Medulla oblongata (tissue), 1 donor: ENCODE measurements around the gene JPT2.
"Not testable (repeated sequence)": the region's sequence is repeated elsewhere in the genome, so short reads cannot be mapped to it uniquely, and the experiment has no call there.

Experiments used
- DNase-seq: peaks from one replicate; pipeline ENCODE4 v3.0.0-alpha.2; 2015; ENCODE audit errors: extremely low spot score

Gene JPT2

GRCh38 chr16:1707193-1707790, 29.2 kb downstream of the JPT2 start:
- peak; percentile 24 for DNase-seq

- no peak for DNase-seq
Observed at GRCh38 chr16:1708083-1708767, 30.1 kb downstream of the JPT2 start.

GRCh38 chr16:1708768-1709180, 30.7 kb downstream of the JPT2 start:
- no peak for DNase-seq

- no peak for DNase-seq
Observed at GRCh38 chr16:1709356-1709755, 31.3 kb downstream of the JPT2 start.

- no peak for DNase-seq
Observed at GRCh38 chr16:1710811-1711507, 32.9 kb downstream of the JPT2 start.

- no peak for DNase-seq
Observed at GRCh38 chr16:1712791-1713261, 34.7 kb downstream of the JPT2 start.

- DNase-seq = no peak
Observed at GRCh38 chr16:1713331-1713730, 35.3 kb downstream of the JPT2 start.

- peak; percentile 28 for DNase-seq
Observed at GRCh38 chr16:1713933-1714332, 35.9 kb downstream of the JPT2 start.

GRCh38 chr16:1715220-1715619, 37.1 kb downstream of the JPT2 start:
- DNase-seq = no peak

GRCh38 chr16:1718236-1718635, 40.2 kb downstream of the JPT2 start:
- DNase-seq = not testable (repeated sequence)

- not testable (repeated sequence) for DNase-seq
Observed at GRCh38 chr16:1719559-1720229, 41.6 kb downstream of the JPT2 start.

GRCh38 chr16:1721372-1721771, 43.3 kb downstream of the JPT2 start:
- no peak for DNase-seq

- peak; percentile 70 for DNase-seq
Observed at GRCh38 chr16:1723450-1724147, 45.5 kb downstream of the JPT2 start.

GRCh38 chr16:1724491-1724890, 46.4 kb downstream of the JPT2 start:
- DNase-seq = no peak

- DNase-seq = no peak
Observed at GRCh38 chr16:1726661-1727502, 48.8 kb downstream of the JPT2 start.

- no peak for DNase-seq
Observed at GRCh38 chr16:1727651-1728624, 49.9 kb downstream of the JPT2 start.

GRCh38 chr16:1729026-1729425, 50.9 kb downstream of the JPT2 start:
- no peak for DNase-seq

- DNase-seq = no peak
Observed at GRCh38 chr16:1729445-1729844, 51.4 kb downstream of the JPT2 start.

- no peak for DNase-seq
Observed at GRCh38 chr16:1731073-1731472, 53.0 kb downstream of the JPT2 start.

GRCh38 chr16:1731603-1732002, 53.5 kb downstream of the JPT2 start:
- no peak for DNase-seq
